Measurements from ENCODE around the gene TNIP2. TPM values are rescaled to one million over a fixed set of nuclear protein-coding genes. Genes with fewer than 3 reads are reported as not detected.

Gene TNIP2
- total and polyA plus RNA-seq, 2 of the 8 experiments (the other 6 are each of a cell fraction or from before 2014, with no cell fraction given), result 23.7 to 37.7 TPM

DNA sequence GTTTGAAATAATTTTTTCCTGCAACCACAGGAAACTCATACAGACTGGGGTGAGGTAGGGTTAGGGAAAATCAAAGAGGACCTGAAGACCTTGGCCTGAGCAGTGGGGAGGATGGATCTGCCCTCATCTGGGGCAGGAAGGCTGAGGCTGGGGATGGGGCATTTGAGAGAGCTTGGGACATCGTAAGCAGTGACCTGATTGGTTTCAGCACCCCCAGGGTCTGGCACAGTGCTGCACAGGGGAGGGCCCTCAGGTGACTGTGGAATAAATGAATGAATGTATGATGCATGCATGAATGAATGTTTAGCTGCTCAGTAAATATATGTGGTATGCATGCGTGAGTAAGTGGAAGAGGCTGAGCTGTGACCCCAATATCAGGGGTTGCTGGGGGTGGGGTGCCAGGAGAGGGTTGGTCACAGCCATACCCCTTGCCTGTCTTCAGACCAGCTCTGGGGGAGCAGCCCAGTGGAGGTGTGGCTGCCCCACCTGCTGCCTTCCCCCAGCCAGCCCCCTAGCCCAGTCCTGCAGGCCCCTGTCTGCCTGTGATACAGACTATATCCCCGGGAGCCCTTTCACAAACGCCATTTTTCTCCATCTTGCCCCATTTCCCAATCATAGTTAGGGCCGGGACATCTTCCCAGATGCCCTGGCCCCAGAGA is 11.0 kb upstream of the TNIP2 start (continued):
- TF ChIP-seq, protein P1, sequence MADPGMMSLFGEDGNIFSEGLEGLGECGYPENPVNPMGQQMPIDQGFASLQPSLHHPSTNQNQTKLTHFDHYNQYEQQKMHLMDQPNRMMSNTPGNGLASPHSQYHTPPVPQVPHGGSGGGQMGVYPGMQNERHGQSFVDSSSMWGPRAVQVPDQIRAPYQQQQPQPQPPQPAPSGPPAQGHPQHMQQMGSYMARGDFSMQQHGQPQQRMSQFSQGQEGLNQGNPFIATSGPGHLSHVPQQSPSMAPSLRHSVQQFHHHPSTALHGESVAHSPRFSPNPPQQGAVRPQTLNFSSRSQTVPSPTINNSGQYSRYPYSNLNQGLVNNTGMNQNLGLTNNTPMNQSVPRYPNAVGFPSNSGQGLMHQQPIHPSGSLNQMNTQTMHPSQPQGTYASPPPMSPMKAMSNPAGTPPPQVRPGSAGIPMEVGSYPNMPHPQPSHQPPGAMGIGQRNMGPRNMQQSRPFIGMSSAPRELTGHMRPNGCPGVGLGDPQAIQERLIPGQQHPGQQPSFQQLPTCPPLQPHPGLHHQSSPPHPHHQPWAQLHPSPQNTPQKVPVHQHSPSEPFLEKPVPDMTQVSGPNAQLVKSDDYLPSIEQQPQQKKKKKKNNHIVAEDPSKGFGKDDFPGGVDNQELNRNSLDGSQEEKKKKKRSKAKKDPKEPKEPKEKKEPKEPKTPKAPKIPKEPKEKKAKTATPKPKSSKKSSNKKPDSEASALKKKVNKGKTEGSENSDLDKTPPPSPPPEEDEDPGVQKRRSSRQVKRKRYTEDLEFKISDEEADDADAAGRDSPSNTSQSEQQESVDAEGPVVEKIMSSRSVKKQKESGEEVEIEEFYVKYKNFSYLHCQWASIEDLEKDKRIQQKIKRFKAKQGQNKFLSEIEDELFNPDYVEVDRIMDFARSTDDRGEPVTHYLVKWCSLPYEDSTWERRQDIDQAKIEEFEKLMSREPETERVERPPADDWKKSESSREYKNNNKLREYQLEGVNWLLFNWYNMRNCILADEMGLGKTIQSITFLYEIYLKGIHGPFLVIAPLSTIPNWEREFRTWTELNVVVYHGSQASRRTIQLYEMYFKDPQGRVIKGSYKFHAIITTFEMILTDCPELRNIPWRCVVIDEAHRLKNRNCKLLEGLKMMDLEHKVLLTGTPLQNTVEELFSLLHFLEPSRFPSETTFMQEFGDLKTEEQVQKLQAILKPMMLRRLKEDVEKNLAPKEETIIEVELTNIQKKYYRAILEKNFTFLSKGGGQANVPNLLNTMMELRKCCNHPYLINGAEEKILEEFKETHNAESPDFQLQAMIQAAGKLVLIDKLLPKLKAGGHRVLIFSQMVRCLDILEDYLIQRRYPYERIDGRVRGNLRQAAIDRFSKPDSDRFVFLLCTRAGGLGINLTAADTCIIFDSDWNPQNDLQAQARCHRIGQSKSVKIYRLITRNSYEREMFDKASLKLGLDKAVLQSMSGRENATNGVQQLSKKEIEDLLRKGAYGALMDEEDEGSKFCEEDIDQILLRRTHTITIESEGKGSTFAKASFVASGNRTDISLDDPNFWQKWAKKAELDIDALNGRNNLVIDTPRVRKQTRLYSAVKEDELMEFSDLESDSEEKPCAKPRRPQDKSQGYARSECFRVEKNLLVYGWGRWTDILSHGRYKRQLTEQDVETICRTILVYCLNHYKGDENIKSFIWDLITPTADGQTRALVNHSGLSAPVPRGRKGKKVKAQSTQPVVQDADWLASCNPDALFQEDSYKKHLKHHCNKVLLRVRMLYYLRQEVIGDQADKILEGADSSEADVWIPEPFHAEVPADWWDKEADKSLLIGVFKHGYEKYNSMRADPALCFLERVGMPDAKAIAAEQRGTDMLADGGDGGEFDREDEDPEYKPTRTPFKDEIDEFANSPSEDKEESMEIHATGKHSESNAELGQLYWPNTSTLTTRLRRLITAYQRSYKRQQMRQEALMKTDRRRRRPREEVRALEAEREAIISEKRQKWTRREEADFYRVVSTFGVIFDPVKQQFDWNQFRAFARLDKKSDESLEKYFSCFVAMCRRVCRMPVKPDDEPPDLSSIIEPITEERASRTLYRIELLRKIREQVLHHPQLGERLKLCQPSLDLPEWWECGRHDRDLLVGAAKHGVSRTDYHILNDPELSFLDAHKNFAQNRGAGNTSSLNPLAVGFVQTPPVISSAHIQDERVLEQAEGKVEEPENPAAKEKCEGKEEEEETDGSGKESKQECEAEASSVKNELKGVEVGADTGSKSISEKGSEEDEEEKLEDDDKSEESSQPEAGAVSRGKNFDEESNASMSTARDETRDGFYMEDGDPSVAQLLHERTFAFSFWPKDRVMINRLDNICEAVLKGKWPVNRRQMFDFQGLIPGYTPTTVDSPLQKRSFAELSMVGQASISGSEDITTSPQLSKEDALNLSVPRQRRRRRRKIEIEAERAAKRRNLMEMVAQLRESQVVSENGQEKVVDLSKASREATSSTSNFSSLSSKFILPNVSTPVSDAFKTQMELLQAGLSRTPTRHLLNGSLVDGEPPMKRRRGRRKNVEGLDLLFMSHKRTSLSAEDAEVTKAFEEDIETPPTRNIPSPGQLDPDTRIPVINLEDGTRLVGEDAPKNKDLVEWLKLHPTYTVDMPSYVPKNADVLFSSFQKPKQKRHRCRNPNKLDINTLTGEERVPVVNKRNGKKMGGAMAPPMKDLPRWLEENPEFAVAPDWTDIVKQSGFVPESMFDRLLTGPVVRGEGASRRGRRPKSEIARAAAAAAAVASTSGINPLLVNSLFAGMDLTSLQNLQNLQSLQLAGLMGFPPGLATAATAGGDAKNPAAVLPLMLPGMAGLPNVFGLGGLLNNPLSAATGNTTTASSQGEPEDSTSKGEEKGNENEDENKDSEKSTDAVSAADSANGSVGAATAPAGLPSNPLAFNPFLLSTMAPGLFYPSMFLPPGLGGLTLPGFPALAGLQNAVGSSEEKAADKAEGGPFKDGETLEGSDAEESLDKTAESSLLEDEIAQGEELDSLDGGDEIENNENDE (IDR thresholded peaks at IDR 0.05; ENCODE audit: insufficient replicate concordance, low read length), result no peak
- TF ChIP-seq YY1 (IDR thresholded peaks at IDR 0.05; ENCODE audit: low read depth, low read length), result no peak
- TF ChIP-seq SUZ12 (IDR thresholded peaks at IDR 0.05; ENCODE audit: low read length), result no peak
- TF ChIP-seq CHD1 (IDR thresholded peaks at IDR 0.05; ENCODE audit: low read depth, low read length), result no peak
- TF ChIP-seq POLR2AphosphoS5 (IDR thresholded peaks at IDR 0.05; ENCODE audit: low read depth, low read length), result no peak
- TF ChIP-seq RAD21 (IDR thresholded peaks at IDR 0.05 in 1 of 2, conservative IDR thresholded peaks at IDR 0.05 in 1 of 2; ENCODE audit: low read depth in 2 of 2, low read length in 2 of 2), result no peak
- TF ChIP-seq GABPA (IDR thresholded peaks at IDR 0.05; ENCODE audit: borderline replicate concordance, insufficient read depth, low read length), result no peak
- TF ChIP-seq, protein P2, sequence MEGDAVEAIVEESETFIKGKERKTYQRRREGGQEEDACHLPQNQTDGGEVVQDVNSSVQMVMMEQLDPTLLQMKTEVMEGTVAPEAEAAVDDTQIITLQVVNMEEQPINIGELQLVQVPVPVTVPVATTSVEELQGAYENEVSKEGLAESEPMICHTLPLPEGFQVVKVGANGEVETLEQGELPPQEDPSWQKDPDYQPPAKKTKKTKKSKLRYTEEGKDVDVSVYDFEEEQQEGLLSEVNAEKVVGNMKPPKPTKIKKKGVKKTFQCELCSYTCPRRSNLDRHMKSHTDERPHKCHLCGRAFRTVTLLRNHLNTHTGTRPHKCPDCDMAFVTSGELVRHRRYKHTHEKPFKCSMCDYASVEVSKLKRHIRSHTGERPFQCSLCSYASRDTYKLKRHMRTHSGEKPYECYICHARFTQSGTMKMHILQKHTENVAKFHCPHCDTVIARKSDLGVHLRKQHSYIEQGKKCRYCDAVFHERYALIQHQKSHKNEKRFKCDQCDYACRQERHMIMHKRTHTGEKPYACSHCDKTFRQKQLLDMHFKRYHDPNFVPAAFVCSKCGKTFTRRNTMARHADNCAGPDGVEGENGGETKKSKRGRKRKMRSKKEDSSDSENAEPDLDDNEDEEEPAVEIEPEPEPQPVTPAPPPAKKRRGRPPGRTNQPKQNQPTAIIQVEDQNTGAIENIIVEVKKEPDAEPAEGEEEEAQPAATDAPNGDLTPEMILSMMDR (IDR thresholded peaks at IDR 0.05; ENCODE audit: control extremely low read depth in 1 of 3, insufficient read depth in 1 of 3, low read depth in 1 of 3, low read length in 3 of 3), result no peak
